ENCODE results near the gene LRRC51. TPM values are rescaled to one million over a fixed set of nuclear protein-coding genes. Genes with fewer than 3 reads are reported as not detected.

The LRRC51 gene
- total and polyA plus RNA-seq, 12 donors = 2.4 to 15.7 (median 10.7) TPM

DNA sequence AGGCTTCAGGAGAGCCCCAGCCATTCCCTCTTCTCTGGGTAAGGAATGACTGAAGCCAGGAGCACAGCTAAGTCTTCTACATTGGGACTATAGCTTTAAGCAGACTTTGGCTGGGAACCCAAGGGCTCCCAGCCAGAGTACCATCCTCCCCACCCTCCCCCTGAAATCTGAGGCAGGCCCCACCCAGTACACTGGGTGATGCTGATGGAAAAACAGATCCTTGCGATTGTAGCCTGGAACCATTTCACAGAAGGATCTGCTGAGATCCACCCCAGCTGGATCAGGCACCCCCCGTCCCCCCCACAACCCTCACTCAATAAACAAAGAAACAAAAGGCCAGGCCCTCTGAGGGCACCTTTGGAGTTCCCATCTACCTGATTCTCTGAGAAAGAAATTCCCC, 42.2 kb upstream of the LRRC51 start:
- Histone ChIP-seq H3K4me3 (peak overlapping the region in 1 of 4 donors; percentile 71), H3K36me3 (replicated peaks in 1 of 2) (peaks cover 0 to 27% of the 10 kb centered on the region in 2 donors), H3K27me3 (no peaks in the 10 kb centered on the region), H3K4me1 (replicated peaks in 1 of 2) (peaks cover 46 to 68% of the 10 kb centered on the region in 2 donors), H3K9me3 (replicated peaks in 1 of 3) (no peaks in the 10 kb centered on the region), H3K27ac (peak overlapping the region; percentile 50 to 98 (median 96))
- whole genome bisulfite sequencing, 4 donors = 0 to 23% (median 11%) methylated on average over 2 of the region's 2 CpGs
- intact Hi-C loops (cut with DNase I) = no loop called here
- DNase-seq = peak; percentile 64 to 85 (median 76)
- TF ChIP-seq, protein P1, sequence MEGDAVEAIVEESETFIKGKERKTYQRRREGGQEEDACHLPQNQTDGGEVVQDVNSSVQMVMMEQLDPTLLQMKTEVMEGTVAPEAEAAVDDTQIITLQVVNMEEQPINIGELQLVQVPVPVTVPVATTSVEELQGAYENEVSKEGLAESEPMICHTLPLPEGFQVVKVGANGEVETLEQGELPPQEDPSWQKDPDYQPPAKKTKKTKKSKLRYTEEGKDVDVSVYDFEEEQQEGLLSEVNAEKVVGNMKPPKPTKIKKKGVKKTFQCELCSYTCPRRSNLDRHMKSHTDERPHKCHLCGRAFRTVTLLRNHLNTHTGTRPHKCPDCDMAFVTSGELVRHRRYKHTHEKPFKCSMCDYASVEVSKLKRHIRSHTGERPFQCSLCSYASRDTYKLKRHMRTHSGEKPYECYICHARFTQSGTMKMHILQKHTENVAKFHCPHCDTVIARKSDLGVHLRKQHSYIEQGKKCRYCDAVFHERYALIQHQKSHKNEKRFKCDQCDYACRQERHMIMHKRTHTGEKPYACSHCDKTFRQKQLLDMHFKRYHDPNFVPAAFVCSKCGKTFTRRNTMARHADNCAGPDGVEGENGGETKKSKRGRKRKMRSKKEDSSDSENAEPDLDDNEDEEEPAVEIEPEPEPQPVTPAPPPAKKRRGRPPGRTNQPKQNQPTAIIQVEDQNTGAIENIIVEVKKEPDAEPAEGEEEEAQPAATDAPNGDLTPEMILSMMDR (IDR thresholded peaks at IDR 0.05) = no peak
- TF ChIP-seq POLR2A (IDR thresholded peaks at IDR 0.05) = peak in 1 of 2 donors; percentile 58

- Histone ChIP-seq H3K9me3 (replicated peaks in 1 of 3) (no peaks in the 10 kb centered on the region), H3K4me3 (peak overlapping the region in 3 of 4 donors; percentile 8 to 71 (median 51)), H3K27ac (peak overlapping the region; percentile 90 to 98 (median 96)), H3K4me1 (replicated peaks in 1 of 2) (peaks cover 46 to 60% of the 10 kb centered on the region in 2 donors), H3K27me3 (no peaks in the 10 kb centered on the region), H3K36me3 (replicated peaks in 1 of 2) (peaks cover 0 to 19% of the 10 kb centered on the region in 2 donors)
- 17 to 25% (median 20%) methylated on average over 3 to 5 of the region's 5 CpGs for WGBS, 4 donors
- intact Hi-C loops (cut with DNase I) = no loop called here
- peak in 2 of 7 donors; percentile 26 to 49 for DNase-seq
- TF ChIP-seq POLR2A (IDR thresholded peaks at IDR 0.05) = no peak
- TF ChIP-seq, protein P1 (IDR thresholded peaks at IDR 0.05) = no peak
Measured at GRCh38 chr11:72039031-72039855, 41.4 kb upstream of the LRRC51 start.

- peak in 3 of 7 donors; percentile 28 to 49 (median 29) for DNase-seq
- no peak for TF ChIP-seq POLR2A (IDR thresholded peaks at IDR 0.05)
- TF ChIP-seq, protein P1 (IDR thresholded peaks at IDR 0.05) = no peak
- intact Hi-C loops (cut with DNase I) = no loop called here
- 3 to 7% (median 5%) methylated on average over 5 to 6 of the region's 6 CpGs for WGBS, 4 donors
- Histone ChIP-seq H3K36me3 (replicated peaks in 1 of 2) (peaks cover 0 to 13% of the 10 kb centered on the region in 2 donors), H3K27ac (peak overlapping the region; percentile 90 to 98 (median 96)), H3K27me3 (no peaks in the 10 kb centered on the region), H3K4me1 (replicated peaks in 1 of 2) (peaks cover 46 to 60% of the 10 kb centered on the region in 2 donors), H3K9me3 (replicated peaks in 1 of 3) (no peaks in the 10 kb centered on the region), H3K4me3 (peak overlapping the region in 3 of 4 donors; percentile 8 to 71 (median 51))
Measured at GRCh38 chr11:72039856-72040401, 40.7 kb upstream of the LRRC51 start.
